Measurements from ENCODE around the gene UTF1. TPM values are rescaled to one million over a fixed set of nuclear protein-coding genes. Genes with fewer than 3 reads are reported as not detected.

The UTF1 gene
- polyA plus RNA-seq, 6 donors from 2014 or later = 0.23 to 0.61 (median 0.27) TPM; not detected in 1

DNA sequence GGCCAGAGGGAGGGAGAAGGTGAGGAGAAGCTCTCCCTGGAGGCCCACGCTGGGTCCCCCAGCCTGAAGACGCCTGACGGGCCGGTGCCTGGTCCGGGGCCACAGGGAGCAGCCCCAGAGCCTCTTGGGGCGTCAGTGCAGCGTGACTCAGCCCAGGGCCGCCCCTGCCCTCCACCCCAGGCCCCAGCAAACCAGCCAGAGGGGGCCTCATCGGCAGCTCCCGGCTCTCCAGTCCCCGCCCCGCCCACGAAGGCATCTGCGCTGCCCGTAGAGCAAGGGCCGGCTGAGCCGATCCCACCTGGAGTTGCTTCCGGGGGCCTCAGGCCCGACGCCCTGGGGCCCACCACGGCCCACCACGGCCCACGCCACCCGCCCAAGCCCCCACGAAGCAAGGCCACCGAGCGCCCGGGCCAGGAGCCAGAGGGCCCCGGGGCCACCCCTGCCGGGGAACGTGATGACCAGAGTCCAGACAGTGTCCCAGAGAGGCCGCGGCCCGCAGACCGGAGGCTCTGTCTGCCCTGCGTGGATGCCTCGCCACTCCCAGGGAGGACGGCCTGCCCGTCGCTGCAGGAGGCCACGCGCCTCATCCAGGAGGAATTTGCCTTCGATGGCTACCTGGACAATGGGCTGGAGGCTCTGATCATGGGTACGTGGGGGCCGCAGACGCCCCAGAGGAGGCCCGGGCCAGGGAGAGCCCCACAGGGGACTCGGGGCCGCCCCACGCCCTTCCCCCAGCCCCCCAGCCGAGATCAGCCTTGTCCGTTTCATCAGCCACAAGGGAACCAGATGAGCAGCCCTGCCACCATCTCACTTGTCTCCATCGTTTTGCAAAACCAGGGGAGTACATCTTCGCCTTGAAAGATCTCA, 31.2 kb upstream of the UTF1 start:
- DNase-seq (no peak), ATAC-seq (ENCODE audit: low read depth in 2 of 2) (no peak)
- peaks cover 0 to 5% of the 10 kb centered on the region in 2 donors for H3K36me3 Mint-ChIP-seq
- peaks cover 0 to 4% (median 0%) of the 10 kb centered on the region in 3 donors for H3K4me1 Mint-ChIP-seq
- H3K9me3 Mint-ChIP-seq = peaks cover under 1 to 11% (median 2%) of the 10 kb centered on the region in 7 donors
- H3K27ac Mint-ChIP-seq = no peak overlapping the region
- H3K4me3 Mint-ChIP-seq = no peak overlapping the region
- H3K27me3 Mint-ChIP-seq = peaks cover 0 to 14% (median 1%) of the 10 kb centered on the region in 3 donors

DNA sequence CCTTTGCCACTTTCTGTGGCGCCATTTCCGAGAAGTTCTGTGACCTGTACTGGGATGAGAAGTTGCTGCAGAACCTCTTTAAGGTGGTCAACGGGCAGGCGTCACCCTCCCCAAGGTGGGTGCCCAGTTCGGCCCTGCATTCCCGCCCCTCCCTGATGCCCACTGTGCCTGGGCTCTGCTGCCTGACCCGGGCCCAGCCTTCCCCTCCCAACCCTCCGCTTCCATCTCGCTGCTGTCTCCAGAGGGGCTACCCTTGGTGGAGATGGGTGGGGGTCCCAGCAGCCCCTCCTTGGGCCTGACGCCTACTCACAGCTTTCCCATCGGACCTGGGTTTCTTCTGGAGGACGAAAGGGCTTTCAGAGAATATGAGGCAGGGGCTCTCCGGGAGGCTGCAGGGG, 30.5 kb upstream of the UTF1 start:
- Mint-ChIP-seq H3K4me3 (no peak overlapping the region), H3K27me3 (peaks cover 0 to 13% (median 0%) of the 10 kb centered on the region in 3 donors), H3K36me3 (peaks cover 0 to 4% of the 10 kb centered on the region in 2 donors), H3K4me1 (peaks cover 0 to 4% (median 0%) of the 10 kb centered on the region in 3 donors), H3K27ac (no peak overlapping the region), H3K9me3 (peaks cover 0 to 5% (median 0%) of the 10 kb centered on the region in 7 donors)
- ATAC-seq (ENCODE audit: low read depth in 2 of 2) (no peak), DNase-seq (no peak)

DNA sequence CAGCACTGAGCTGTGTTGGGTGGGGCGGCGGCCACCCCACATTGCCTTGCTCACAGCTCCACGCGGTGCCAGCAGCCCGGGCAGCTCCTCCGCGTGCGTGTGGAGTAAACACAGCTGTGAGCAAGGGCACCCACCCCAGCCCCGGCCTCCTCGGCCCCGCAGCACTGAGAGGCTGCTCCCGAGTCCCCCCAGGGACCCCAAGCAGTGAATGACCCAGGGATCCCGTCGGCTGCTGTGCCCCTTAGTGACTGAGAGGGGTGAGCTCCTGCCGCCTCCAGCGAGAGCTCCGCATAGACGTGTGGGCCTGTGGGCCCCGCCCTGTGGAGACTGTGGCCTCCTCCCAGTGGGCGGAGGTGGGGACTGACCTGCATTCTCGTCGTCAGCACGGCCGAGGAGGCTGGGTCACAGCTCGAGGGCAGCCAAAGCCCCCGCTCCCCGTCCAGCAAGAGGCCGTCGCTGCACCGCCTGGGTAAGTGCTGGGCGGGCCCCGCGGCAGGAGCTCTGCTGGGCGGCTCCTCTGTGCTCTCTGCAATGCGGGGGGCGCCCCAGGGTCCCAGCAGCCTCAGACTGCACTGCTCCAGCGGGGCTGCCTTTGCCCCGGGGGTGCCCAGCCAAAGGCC, 29.9 kb upstream of the UTF1 start:
- no peaks in the 10 kb centered on the region for H3K36me3 Mint-ChIP-seq

DNA sequence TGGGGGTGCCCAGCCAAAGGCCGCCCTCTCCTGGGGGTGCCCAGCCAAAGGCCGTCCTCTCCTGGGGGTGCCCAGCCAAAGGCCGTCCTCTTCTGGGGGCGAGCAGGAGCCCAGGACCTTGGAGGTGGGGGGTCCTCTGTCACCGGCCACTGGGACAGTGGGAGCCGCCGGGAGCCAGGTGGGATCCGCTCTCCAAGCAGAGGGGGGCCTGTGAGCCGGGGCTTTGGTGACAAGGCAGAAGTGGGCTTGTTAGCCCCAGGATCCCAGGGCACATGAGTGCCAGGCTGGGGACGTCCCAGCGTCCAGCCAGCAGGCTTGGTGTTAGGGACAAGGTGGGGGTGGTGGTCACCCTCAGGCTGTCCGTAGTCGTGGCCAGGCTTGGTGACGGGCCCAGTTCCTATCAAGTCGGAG, 29.4 kb upstream of the UTF1 start:
- Mint-ChIP-seq H3K36me3 (no peaks in the 10 kb centered on the region), H3K9me3 (no peaks in the 10 kb centered on the region), H3K4me3 (no peak overlapping the region), H3K4me1 (peaks cover 0 to 4% (median 0%) of the 10 kb centered on the region in 3 donors), H3K27me3 (peaks cover 0 to 5% (median 0%) of the 10 kb centered on the region in 3 donors), H3K27ac (no peak overlapping the region)
- no peak for ATAC-seq (ENCODE audit: low read depth in 2 of 2)
- DNase-seq = no peak

More for the DNA sequence above, 29.9 kb upstream of the UTF1 start:
- H3K27me3 Mint-ChIP-seq = peaks cover 0 to 7% (median 0%) of the 10 kb centered on the region in 3 donors
- no peak overlapping the region for H3K4me3 Mint-ChIP-seq
- H3K9me3 Mint-ChIP-seq = no peaks in the 10 kb centered on the region
- H3K4me1 Mint-ChIP-seq = peaks cover 0 to 4% (median 0%) of the 10 kb centered on the region in 3 donors
- no peak for ATAC-seq (ENCODE audit: low read depth in 2 of 2)
- no peak overlapping the region for H3K27ac Mint-ChIP-seq
- no peak for DNase-seq

DNA sequence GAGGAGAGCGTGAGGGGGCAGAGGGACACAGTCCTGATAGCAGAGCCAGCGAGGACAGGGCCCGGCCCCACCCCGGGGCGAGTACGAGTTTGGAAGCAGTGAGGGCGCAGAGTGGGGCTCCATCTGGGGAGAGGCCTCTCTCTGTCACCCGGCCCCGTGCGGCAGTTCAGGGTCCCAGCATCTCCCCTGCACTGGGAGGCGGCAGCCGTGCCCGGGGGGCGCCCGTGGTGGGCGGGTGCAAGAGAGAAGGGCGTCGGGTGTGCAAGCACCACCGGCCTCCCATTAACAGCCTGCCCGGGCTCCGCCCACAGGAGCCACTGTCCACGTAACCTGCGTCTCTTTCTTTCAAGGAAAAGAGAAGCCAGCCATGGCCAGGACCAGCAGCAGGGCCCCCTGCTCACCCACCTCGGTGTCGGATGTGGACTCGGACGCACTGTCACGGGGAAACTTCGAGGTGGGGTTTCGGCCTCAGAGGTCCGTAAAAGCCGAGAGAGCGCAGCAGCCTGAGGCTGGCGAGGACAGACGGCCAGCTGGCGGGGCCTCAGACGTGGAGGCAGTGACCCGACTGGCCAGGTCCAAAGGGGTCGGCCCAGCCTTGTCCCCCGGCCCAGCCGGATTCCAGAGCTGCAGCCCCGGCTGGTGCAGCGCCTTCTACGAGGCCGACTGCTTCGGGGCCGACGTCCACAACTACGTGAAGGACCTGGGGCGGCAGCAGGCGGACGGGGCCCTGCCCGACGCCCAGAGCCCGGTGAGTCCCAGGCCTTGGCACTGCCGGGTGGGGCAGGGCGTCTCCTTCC, 28.7 kb upstream of the UTF1 start:
- Mint-ChIP-seq H3K9me3 (no peaks in the 10 kb centered on the region), H3K27me3 (peaks cover 0 to 2% (median 0%) of the 10 kb centered on the region in 3 donors), H3K36me3 (no peaks in the 10 kb centered on the region), H3K4me3 (no peak overlapping the region), H3K4me1 (peaks cover 0 to 2% (median 0%) of the 10 kb centered on the region in 3 donors), H3K27ac (no peak overlapping the region)
- ATAC-seq (ENCODE audit: low read depth in 2 of 2) = no peak
- no peak for DNase-seq

DNA sequence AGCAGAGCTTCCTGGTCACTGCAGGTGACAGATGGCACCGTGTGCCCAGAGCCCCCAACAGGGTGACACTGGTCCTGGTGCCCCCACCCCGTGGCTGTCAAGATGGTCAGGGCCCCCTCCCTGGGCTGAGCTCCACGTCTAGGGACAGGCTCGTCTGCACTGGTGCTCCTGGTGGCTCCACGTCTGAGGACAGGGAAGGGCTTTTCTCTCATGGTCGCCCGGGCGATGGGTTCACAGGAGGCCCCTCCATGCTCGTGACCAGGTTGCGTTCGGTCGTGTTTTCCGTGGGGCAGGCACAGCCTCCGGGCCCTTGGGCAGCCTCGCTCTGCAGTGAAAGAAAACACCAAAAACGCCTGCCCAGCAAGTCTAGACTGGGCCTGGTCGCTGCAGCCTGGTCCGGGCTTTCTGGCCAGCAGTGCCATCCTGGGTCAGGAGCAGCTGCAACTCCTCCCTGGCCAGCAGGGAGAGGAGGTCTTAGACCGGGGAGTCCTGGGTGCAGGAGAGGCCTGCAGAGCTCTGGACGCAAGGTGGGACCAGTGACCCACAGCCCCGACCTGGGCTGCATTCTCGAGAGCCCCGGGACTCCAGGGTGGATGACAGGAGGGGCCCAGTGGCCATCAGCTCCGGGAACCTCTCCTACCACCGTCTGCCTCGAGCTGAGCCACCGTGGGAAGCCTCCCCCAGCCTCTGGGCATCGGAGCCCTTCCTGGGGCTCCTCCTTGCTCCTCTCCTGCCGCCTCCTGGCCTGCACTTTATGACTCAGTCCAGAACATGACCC, 27.9 kb upstream of the UTF1 start:
- Mint-ChIP-seq H3K4me1 (no peaks in the 10 kb centered on the region), H3K4me3 (no peak overlapping the region), H3K27ac (no peak overlapping the region), H3K36me3 (no peaks in the 10 kb centered on the region), H3K27me3 (no peaks in the 10 kb centered on the region), H3K9me3 (no peaks in the 10 kb centered on the region)
- DNase-seq (no peak), ATAC-seq (ENCODE audit: low read depth in 2 of 2) (no peak)

DNA sequence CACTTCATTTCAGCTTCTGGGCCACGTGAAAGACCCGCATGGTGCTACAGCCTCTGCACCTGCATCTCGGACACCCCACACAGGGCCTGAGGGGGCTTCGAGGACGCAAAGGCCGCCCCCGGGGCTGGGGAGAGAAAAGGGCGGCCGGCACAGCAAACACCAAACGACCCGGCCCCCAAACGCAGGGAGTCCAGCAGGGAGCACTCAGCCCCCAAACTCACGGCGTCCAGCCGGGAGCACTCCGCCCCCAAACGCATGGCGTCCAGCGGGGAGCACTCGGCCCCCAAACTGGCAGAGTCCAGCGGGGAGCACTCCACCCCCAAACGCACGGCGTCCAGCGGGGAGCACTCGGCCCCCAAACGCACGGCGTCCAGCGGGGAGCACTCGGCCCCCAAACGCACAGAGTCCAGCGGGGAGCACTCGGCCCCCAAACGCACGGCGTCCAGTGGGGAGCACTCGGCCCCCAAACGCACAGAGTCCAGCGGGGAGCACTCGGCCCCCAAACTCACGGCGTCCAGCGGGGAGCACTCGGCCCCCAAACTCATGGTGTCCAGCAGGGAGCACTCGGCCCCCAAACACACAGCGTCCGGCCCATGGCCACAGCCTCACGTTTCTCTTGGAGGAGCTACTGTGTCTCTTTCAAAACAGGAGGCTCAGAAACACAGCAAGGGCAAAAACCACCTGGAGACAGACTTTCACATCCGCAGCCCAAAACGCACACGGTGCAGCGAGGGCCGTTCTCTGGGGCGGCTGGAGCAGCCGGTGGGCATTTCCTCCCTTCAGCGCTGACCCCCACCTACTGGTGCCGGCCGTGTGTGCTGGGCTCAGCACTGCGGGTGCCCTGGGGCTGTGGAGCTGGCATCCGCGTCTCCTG, 27.0 kb upstream of the UTF1 start:
- H3K27ac Mint-ChIP-seq = no peak overlapping the region
- DNase-seq (no peak), ATAC-seq (ENCODE audit: low read depth in 2 of 2) (no peak)
- no peaks in the 10 kb centered on the region for H3K4me1 Mint-ChIP-seq
- H3K4me3 Mint-ChIP-seq = no peak overlapping the region
- no peaks in the 10 kb centered on the region for H3K9me3 Mint-ChIP-seq
- H3K27me3 Mint-ChIP-seq = no peaks in the 10 kb centered on the region
- no peaks in the 10 kb centered on the region for H3K36me3 Mint-ChIP-seq

DNA sequence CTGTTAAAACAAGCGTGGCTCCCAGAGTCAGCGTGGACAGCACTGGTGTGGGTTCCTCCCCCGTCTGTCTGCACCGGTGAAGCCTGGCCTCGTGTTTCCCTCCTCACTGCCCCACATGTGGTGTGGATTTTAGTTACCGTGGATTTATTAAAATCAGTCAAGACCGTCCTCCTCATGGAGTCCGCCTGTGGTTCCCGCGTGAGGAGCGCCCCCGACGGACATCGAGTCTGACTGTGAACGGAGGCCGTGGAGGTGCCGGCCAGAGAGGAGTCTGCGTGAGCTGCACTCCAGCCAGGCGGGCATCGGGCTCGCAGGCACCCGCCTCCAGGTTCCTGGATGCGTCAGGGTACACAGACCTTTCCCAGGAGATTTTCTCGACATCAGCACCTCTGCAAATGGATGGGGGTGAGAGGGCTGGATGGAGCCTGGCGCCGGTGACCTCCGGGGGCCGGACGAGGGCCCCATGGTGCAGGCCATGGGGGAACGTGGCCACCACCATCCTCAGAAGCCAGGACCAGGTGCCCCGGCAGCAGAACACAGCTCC, 26.3 kb upstream of the UTF1 start:
- H3K9me3 Mint-ChIP-seq = no peaks in the 10 kb centered on the region
- H3K4me3 Mint-ChIP-seq = no peak overlapping the region
- H3K4me1 Mint-ChIP-seq = no peaks in the 10 kb centered on the region
- DNase-seq (no peak), ATAC-seq (ENCODE audit: low read depth in 2 of 2) (no peak)
- H3K27me3 Mint-ChIP-seq = no peaks in the 10 kb centered on the region
- no peak overlapping the region for H3K27ac Mint-ChIP-seq
- no peaks in the 10 kb centered on the region for H3K36me3 Mint-ChIP-seq

DNA sequence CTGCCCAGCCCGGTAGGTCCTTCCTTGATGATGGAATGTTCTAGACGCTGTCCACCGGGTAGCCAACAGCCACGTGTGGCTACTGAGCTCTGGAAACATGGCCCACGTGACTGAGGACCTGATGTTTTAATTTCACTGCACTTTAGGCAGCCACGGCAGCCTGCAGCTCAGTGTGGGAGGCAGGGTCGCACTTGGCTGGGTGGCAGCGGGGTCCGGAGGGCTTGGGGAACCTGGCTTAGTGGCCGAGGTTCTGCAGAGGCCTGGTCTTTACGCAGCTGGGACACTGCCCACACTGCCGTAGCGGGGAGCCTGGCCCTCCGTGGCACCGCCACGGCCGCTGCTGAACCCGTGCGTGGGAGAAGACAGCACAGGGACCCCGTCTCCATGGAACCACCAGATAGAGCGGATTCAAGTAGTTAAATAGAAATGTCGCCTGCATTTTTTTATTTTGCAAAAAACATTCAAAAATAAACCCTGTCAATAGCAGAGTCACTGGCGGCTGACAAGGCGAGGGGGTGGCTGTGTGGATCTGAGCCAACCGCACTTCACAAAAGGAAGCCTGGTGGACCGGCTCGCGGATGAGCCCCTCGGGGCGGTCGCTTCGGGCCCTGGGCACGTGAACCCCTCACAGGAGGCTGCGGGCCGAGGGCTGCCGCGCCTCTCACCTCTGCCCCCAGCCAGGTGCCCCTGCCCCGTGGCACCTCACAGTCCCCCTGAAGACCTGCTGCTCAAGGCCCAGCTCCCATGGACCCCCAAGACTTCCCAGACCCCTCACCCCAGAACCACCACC, 25.6 kb upstream of the UTF1 start:
- Mint-ChIP-seq H3K36me3 (no peaks in the 10 kb centered on the region), H3K27me3 (no peaks in the 10 kb centered on the region), H3K4me1 (no peaks in the 10 kb centered on the region), H3K27ac (no peak overlapping the region), H3K9me3 (no peaks in the 10 kb centered on the region), H3K4me3 (no peak overlapping the region)
- ATAC-seq (ENCODE audit: low read depth in 2 of 2) (no peak), DNase-seq (no peak)

DNA sequence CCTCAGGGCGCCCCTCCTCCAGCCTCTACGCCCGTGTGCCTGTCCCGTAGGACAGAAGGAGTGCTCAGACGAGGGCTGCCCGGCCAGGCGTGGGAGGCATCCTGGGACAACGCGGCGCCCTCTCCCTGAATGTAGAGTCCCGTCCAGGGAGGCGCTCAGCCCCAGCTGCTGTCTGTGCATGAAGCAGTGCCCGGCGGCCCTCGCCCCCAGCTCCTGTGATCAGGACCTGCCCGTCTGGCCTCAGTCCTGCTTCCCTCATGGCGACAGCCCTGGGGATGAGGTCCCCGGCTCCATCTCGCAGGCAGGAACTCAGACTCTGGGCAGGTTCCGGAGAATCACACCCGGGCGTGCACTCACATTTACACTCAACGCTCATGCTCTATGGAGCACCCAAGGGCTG, 24.9 kb upstream of the UTF1 start:
- H3K9me3 Mint-ChIP-seq = no peaks in the 10 kb centered on the region
- DNase-seq = no peak
- no peaks in the 10 kb centered on the region for H3K36me3 Mint-ChIP-seq
- no peaks in the 10 kb centered on the region for H3K27me3 Mint-ChIP-seq
- H3K27ac Mint-ChIP-seq = peak overlapping the region in 1 of 6 donors; percentile 56
- no peaks in the 10 kb centered on the region for H3K4me1 Mint-ChIP-seq
- ATAC-seq (ENCODE audit: low read depth in 2 of 2) = no peak
- no peak overlapping the region for H3K4me3 Mint-ChIP-seq

DNA sequence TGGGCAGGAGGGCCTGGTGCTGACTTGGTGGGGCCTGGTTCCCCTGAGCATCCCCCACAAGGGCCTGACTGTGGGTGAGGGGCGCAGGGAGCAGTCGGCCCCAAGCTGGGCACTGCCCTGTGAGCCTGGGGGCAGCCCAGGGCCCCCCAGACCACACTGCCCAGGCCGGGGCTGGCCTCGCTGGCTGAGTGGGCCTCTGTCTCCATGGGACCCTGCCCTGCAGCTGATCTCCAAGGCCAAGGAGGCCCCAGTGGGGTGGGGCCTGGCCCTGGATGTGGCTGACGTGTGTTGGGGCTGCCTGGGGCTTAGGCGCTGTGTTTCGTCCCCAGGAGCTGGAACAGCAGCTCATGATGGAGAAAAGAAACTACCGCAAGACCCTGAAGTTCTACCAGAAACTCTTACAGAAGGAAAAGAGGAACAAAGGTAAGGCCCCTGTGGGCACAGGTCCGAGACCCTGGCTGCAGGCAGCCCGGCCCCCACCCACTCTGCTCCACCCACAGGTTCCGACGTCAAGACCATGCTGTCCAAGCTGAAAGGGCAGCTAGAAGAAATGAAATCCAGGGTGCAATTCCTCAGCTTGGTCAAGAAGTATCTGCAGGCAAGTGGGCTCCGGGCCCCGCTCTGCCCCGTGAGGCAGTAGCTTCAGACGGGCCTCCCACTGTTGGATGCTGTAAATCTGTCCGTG, 23.5 kb upstream of the UTF1 start:
- no peak overlapping the region for H3K4me3 Mint-ChIP-seq
- ATAC-seq (ENCODE audit: low read depth in 2 of 2) (no peak), DNase-seq (no peak)
- peak overlapping the region in 1 of 6 donors; percentile 48 for H3K27ac Mint-ChIP-seq
- H3K9me3 Mint-ChIP-seq = peaks cover 0 to 2% (median 0%) of the 10 kb centered on the region in 7 donors
- no peaks in the 10 kb centered on the region for H3K36me3 Mint-ChIP-seq
- peaks cover 0 to 6% (median 3%) of the 10 kb centered on the region in 3 donors for H3K27me3 Mint-ChIP-seq
- H3K4me1 Mint-ChIP-seq = peaks cover 0 to 3% (median 0%) of the 10 kb centered on the region in 3 donors

Data from naive B cell (primary cell).